ENCODE measurements around the gene AGRP.
"Not testable (repeated sequence)": the region's sequence is repeated elsewhere in the genome, so short reads cannot be mapped to it uniquely, and the experiment has no call there.

The AGRP gene

GRCh38 chr16:67499106-67499505, 15.8 kb upstream of the AGRP start:
- no peak overlapping the region for H3K4me3 ChIP-seq (ENCODE audit: low read depth, low read length)
- DNase-seq (ENCODE audit: low read depth) = no peak
- TF ChIP-seq CTCF (IDR thresholded peaks at IDR 0.05; ENCODE audit: control insufficient read depth, extremely low read depth, insufficient read depth) = no peak

GRCh38 chr16:67490335-67491096, 7.2 kb upstream of the AGRP start:
- no peak for DNase-seq (ENCODE audit: low read depth)
- no peak overlapping the region for H3K4me3 ChIP-seq (ENCODE audit: low read depth, low read length)
- TF ChIP-seq CTCF (IDR thresholded peaks at IDR 0.05; ENCODE audit: control insufficient read depth, extremely low read depth, insufficient read depth) = no peak

GRCh38 chr16:67489401-67490083, 6.2 kb upstream of the AGRP start:
- no peak for DNase-seq (ENCODE audit: low read depth)
- H3K4me3 ChIP-seq (ENCODE audit: low read depth, low read length) = no peak overlapping the region
- TF ChIP-seq CTCF (IDR thresholded peaks at IDR 0.05; ENCODE audit: control insufficient read depth, extremely low read depth, insufficient read depth) = no peak

- H3K4me3 ChIP-seq (ENCODE audit: low read depth, low read length); DNase-seq (ENCODE audit: low read depth): not testable (repeated sequence)
Measured at GRCh38 chr16:67487561-67487960, 4.2 kb upstream of the AGRP start.

GRCh38 chr16:67486805-67487204, 3.5 kb upstream of the AGRP start:
- H3K4me3 ChIP-seq (ENCODE audit: low read depth, low read length) = no peak overlapping the region
- no peak for TF ChIP-seq CTCF (IDR thresholded peaks at IDR 0.05; ENCODE audit: control insufficient read depth, extremely low read depth, insufficient read depth)
- DNase-seq (ENCODE audit: low read depth) = no peak

- TF ChIP-seq CTCF (IDR thresholded peaks at IDR 0.05; ENCODE audit: control insufficient read depth, extremely low read depth, insufficient read depth) = no peak
- no peak for DNase-seq (ENCODE audit: low read depth)
- no peak overlapping the region for H3K4me3 ChIP-seq (ENCODE audit: low read depth, low read length)
Measured at GRCh38 chr16:67483731-67484525, 581 bp upstream of the AGRP start.
